ENCODE results near the gene NKD2.
"Not testable (repeated sequence)": the region's sequence is repeated elsewhere in the genome, so short reads cannot be mapped to it uniquely, and the experiment has no call there.

Gene NKD2

DNA sequence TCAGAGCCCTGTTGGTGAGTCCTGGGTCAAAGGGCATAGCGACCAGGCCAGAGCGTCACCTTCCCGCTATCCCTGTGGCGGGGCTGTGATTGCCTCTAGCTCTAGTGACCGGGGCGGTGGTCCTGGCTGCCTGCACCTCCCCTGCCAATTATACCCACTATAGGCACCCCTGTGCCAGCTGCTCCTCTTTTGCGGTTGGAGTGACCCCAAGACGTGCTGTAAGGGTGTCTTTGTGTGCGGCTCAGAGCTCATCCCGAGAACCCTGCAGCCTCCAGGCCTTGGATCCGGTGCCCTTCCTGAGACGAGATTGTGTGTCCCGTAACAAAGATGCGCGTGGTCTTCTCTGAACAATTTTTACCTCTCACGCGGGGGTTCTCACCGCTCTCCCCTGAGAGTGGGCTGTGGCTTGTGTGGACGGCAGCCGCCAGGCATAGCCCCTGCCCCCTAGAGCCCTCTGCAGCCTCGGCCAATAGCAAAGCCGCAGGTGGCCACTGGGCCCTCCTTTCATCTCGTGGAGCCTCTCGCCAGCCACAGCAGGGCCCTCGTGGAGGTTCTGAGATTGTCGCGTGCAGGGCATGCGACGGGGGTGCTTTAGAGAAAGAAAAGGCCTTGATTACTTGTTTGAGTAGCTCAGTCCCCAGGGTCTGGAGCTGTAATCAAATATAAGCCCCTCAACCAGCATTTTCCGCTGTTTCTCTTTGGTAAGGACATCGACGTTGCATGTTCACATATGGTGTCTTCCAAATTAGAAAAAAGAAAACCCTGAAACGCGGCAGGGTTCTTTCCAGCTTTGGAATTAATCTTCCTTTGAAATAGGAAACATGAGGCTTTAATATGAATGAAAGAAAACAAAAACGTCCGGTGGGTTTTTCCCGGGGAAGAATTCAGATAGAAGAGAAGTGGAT is 10.7 kb downstream of the NKD2 start:
- TF ChIP-seq, protein P1, sequence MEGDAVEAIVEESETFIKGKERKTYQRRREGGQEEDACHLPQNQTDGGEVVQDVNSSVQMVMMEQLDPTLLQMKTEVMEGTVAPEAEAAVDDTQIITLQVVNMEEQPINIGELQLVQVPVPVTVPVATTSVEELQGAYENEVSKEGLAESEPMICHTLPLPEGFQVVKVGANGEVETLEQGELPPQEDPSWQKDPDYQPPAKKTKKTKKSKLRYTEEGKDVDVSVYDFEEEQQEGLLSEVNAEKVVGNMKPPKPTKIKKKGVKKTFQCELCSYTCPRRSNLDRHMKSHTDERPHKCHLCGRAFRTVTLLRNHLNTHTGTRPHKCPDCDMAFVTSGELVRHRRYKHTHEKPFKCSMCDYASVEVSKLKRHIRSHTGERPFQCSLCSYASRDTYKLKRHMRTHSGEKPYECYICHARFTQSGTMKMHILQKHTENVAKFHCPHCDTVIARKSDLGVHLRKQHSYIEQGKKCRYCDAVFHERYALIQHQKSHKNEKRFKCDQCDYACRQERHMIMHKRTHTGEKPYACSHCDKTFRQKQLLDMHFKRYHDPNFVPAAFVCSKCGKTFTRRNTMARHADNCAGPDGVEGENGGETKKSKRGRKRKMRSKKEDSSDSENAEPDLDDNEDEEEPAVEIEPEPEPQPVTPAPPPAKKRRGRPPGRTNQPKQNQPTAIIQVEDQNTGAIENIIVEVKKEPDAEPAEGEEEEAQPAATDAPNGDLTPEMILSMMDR (IDR thresholded peaks at IDR 0.05): no peak
- H3K9me3 ChIP-seq: no peaks in the 10 kb centered on the region
- H3K4me3 ChIP-seq (ENCODE audit: low read depth in 1 of 2, low read length in 1 of 2): no peak overlapping the region
- no peaks in the 10 kb centered on the region for H3K27me3 ChIP-seq
- no peaks in the 10 kb centered on the region for H3K4me1 ChIP-seq (ENCODE audit: control insufficient read depth in 1 of 2, insufficient read depth in 1 of 2, low read depth in 1 of 2, low read length in 1 of 2)
- no peak overlapping the region for H3K27ac ChIP-seq
- no peaks in the 10 kb centered on the region for H3K36me3 ChIP-seq

DNA sequence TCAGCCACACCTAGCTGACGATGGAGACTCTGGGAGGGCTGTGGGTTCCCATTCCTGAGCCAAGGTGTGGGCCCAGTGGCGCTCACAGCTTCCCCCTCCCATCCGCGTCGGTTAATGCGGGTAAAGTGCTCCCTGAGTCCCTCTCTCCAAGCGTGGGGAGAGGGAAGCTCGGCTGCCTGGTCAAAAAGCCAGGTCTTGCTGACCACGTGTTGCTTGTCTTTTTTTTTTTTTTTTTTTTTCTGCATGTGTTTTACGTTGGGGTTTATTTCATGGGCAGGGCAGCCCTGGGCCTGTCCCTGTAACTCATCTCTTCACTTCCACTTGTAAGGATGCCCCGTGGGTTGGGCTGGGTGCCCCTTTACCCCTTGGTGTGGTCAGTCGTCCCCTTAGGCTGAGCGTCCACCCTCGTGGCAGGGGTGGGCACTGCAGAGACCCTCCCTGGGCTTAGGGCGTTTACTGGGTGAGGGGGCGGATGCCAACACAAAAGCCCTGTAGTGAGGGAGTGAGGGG is 11.9 kb downstream of the NKD2 start:
- Histone ChIP-seq H3K4me3 (ENCODE audit: low read depth in 1 of 2, low read length in 1 of 2) (no peak overlapping the region), H3K36me3 (no peaks in the 10 kb centered on the region), H3K4me1 (ENCODE audit: control insufficient read depth in 1 of 2, insufficient read depth in 1 of 2, low read depth in 1 of 2, low read length in 1 of 2) (no peaks in the 10 kb centered on the region), H3K27ac (no peak overlapping the region), H3K9me3 (no peaks in the 10 kb centered on the region), H3K27me3 (no peaks in the 10 kb centered on the region)
- TF ChIP-seq, protein P1 (IDR thresholded peaks at IDR 0.05): no peak

DNA sequence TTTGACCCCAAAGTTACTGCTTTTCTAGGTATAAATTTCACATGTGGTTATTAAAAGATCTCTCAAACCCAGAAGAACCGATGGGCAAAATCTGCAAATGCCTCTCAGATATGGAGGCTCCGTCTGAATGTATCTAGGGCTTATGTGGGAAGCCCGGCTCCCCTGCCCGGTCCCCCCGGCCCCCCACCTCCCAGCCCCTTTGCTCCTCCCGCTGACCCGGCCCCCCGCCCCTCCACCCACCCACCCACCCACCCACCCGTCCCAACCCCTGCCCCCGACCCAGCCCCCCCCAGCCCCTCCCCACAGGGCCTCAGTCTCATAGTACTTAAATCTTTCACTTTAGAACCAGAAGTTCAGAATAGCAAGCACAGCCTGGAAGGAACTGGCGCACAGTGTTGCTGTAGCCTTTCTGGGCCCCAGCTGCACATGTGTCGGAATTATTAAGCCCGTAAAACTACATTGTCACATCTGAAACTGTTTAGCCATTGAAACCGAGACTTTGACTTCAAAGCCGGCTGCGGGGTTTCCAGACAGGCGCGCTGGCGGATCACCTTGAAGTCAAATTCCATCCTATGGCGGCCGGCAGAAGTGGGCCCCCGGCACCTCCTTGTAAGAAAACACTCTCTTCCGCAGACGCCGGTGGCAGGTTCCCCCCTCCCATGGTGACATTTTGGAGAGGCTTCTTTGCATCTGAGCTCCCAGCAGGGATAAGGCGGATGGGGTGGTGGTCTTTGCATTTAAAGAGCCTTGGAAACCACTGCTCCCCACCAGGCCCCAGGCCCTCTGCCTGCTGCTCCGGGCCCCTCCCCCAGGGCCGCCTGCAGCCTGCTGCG is 12.8 kb downstream of the NKD2 start:
- TF ChIP-seq, protein P1 (IDR thresholded peaks at IDR 0.05): no peak
- no peak overlapping the region for H3K4me3 ChIP-seq (ENCODE audit: low read depth in 1 of 2, low read length in 1 of 2)

DNA sequence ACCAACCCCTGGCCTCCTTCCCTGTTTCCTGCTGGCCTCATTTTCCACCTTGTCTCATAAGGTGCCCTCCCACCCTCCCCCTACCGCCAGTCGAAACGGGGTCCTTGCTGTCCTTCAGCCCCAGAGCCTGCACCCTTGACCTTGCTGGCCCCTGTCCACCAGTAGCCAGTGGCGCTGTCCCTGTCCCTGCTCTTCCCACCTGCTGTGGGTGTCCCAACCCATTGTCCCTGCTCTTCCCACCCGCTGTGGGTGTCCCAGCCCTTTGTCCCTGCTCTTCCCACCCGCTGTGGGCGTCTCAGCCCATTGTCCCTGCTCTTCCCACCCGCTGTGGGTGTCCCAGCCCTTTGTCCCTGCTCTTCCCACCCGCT is 13.4 kb downstream of the NKD2 start:
- H3K9me3 ChIP-seq; H3K4me1 ChIP-seq (ENCODE audit: control insufficient read depth in 1 of 2, insufficient read depth in 1 of 2, low read depth in 1 of 2, low read length in 1 of 2); H3K36me3 ChIP-seq; H3K27me3 ChIP-seq; H3K4me3 ChIP-seq (ENCODE audit: low read depth in 1 of 2, low read length in 1 of 2); H3K27ac ChIP-seq: not testable (repeated sequence)

More for the DNA sequence above, 12.8 kb downstream of the NKD2 start:
- Histone ChIP-seq H3K9me3 (no peaks in the 10 kb centered on the region), H3K4me1 (ENCODE audit: control insufficient read depth in 1 of 2, insufficient read depth in 1 of 2, low read depth in 1 of 2, low read length in 1 of 2) (no peaks in the 10 kb centered on the region), H3K27me3 (no peaks in the 10 kb centered on the region), H3K27ac (no peak overlapping the region), H3K36me3 (no peaks in the 10 kb centered on the region)

DNA sequence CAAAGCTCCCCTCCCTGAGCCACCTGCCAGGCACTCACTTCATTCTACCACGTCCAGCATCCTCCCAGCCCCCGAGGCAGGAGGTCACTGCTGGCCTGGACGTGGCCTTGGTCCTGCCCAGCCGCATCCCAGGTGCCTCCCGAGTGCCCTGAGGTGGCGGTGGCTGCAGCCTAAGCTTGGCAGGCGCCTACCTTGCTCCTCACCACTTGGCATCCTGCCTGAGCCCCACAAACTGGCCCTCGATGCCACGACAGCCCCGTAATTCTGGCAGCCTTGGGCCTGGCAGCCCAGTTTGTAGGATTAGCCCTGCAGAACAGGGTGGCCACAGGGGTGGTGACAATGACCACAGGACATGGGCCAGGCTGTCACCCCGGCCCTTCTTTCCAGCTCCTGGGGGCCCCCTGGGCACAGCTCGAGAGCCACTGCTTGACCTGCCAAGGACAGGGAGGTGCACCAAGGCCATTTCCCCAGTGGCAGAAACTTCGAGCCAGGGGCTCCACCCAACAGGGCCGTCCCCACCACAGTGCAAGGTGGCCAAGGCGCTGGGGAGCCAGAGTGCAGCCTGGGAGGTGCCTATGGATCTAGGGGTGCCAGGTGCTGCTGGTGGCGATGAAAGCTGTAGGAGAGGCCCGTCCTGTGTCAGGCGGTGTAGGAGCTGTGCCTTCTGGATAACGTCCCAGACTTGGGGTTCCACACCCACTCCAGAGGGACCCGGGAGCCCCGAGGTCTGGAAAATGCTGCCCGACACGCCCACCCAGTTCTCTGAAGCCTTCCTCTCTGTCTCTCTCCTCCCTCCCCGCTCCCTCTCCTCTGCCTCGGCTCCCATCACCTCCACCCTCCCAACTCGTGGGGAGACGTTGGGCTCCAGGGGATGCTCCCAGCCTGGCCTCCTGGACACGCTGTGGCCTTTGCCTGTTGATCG is 18.4 kb downstream of the NKD2 start:
- Histone ChIP-seq H3K4me1 (ENCODE audit: control insufficient read depth in 1 of 2, insufficient read depth in 1 of 2, low read depth in 1 of 2, low read length in 1 of 2) (no peaks in the 10 kb centered on the region), H3K4me3 (ENCODE audit: low read depth in 1 of 2, low read length in 1 of 2) (no peak overlapping the region), H3K27ac (no peak overlapping the region), H3K36me3 (no peaks in the 10 kb centered on the region), H3K27me3 (no peaks in the 10 kb centered on the region), H3K9me3 (no peaks in the 10 kb centered on the region)
- TF ChIP-seq, protein P1 (IDR thresholded peaks at IDR 0.05): no peak

Measured in neutrophil (primary cell).